NCI-H2227 treated with DMSO at 0.1 percent for 48 hours (cell line): ENCODE measurements around the gene NSFL1C.

Source experiments
- DNase-seq: peaks from one replicate; lab custom pipeline; 2025; lab: John Stamatoyannopoulos, UW

NSFL1C gene

GRCh38 chr20:1460275-1460674, 6.4 kb downstream of the NSFL1C start:
- DNase-seq: no peak

GRCh38 chr20:1457992-1458391, 8.7 kb downstream of the NSFL1C start:
- no peak for DNase-seq

GRCh38 chr20:1456300-1456699, 10.3 kb downstream of the NSFL1C start:
- DNase-seq: no peak

GRCh38 chr20:1450926-1451491, 15.6 kb downstream of the NSFL1C start:
- DNase-seq: no peak

- no peak for DNase-seq
Measured at GRCh38 chr20:1449370-1449769, 17.3 kb downstream of the NSFL1C start.

GRCh38 chr20:1448081-1448620, 18.5 kb downstream of the NSFL1C start:
- DNase-seq: no peak

- DNase-seq: no peak
Measured at GRCh38 chr20:1446536-1446935, 20.1 kb downstream of the NSFL1C start.

GRCh38 chr20:1443085-1443484, 23.6 kb downstream of the NSFL1C start:
- DNase-seq: no peak

- no peak for DNase-seq
Measured at GRCh38 chr20:1442304-1442703, 24.3 kb downstream of the NSFL1C start.

- DNase-seq: no peak
Measured at GRCh38 chr20:1441133-1441532, 25.5 kb downstream of the NSFL1C start.

- DNase-seq: no peak
Measured at GRCh38 chr20:1440024-1440423, 26.6 kb downstream of the NSFL1C start.

GRCh38 chr20:1438361-1438760, 28.3 kb downstream of the NSFL1C start:
- DNase-seq: no peak

GRCh38 chr20:1437235-1437904, 29.3 kb downstream of the NSFL1C start:
- peak; percentile 62 for DNase-seq

GRCh38 chr20:1436263-1436662, 30.4 kb downstream of the NSFL1C start:
- DNase-seq: no peak

- DNase-seq: no peak
Measured at GRCh38 chr20:1435337-1435699, 31.3 kb downstream of the NSFL1C start.

GRCh38 chr20:1434571-1435336, 31.9 kb downstream of the NSFL1C start:
- no peak for DNase-seq

- no peak for DNase-seq
Measured at GRCh38 chr20:1431158-1431557, 35.5 kb downstream of the NSFL1C start.

- no peak for DNase-seq
Measured at GRCh38 chr20:1430004-1430451, 36.6 kb downstream of the NSFL1C start.

- no peak for DNase-seq
Measured at GRCh38 chr20:1429143-1429728, 37.4 kb downstream of the NSFL1C start.

GRCh38 chr20:1427457-1428054, 39.1 kb downstream of the NSFL1C start:
- DNase-seq: no peak

- DNase-seq: no peak
Measured at GRCh38 chr20:1426231-1426849, 40.3 kb downstream of the NSFL1C start.

GRCh38 chr20:1424336-1424735, 42.3 kb downstream of the NSFL1C start:
- DNase-seq: no peak
